Bronchial epithelial cell (primary cell): ENCODE data around the gene FBXO24. TPM values are rescaled to one million over a fixed set of nuclear protein-coding genes. Genes with fewer than 3 reads are reported as not detected.

Source experiments
- DNase-seq: peaks from one replicate; pipeline ENCODE4 v3.0.0-alpha.2; 2010; ENCODE audit warnings: low read depth
- FAIRE-seq: peaks from 2 replicates; lab custom pipeline; 2011; peaks lifted over from hg19 to GRCh38; lab: Jason Lieb, UNC
- H3K27me3 ChIP-seq: 2 replicates; pipeline ENCODE4 v1.5.1; 2011; ENCODE audit warnings: low read length; ENCODE audit not compliant: control insufficient read depth, insufficient read depth
- H3K36me3 ChIP-seq: 2 replicates; pipeline ENCODE4 v1.5.1; 2011; ENCODE audit warnings: low read length; ENCODE audit not compliant: control insufficient read depth, insufficient read depth
- H3K4me3 ChIP-seq: 2 replicates; pipeline ENCODE4 v1.5.1; 2011; ENCODE audit warnings: mild to moderate bottlenecking, low read depth, low read length, control low read depth
- total RNA-seq: library from RNA; depleted of rRNA; stranded (reverse); fragments of >200 nt; gene quantifications from 2 replicates; pipeline ENCODE4 v1.2.1, GENCODE V29; 2014
- TF ChIP-seq, protein P1 (sequence below): IDR thresholded peaks from 2 replicates; pipeline ENCODE4 v1.5.1; 2011; ENCODE audit warnings: mild to moderate bottlenecking, moderate library complexity, low read length, control low read depth, inconsistent platforms; ENCODE audit not compliant: insufficient read depth, severe bottlenecking

The FBXO24 gene
- total RNA-seq, 1 donor from 2014 or later, result 0.53 TPM

DNA sequence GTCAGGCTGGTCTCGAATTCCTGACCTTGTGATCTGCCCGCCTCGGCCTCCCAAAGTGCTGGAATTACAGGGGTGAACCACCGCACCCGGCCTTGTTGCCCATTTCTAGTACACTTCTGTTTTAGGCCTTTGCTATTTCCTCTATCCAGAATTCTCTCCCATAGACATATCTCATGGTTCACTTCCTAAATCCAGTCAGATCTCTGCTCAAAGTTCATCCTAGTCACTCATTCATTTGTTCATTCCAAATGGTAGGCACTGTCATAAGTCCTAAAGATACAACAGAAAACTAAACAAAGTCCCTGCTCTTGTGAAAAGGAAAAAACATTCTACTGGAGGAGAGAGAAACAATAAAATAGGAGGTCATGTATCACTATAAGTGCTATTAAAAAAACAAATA lies 23.8 kb downstream of the FBXO24 start:
- H3K4me3 ChIP-seq, result no peak overlapping the region
- DNase-seq, result no peak
- H3K36me3 ChIP-seq, result peaks cover 1% of the 10 kb centered on the region
- TF ChIP-seq, protein P1, sequence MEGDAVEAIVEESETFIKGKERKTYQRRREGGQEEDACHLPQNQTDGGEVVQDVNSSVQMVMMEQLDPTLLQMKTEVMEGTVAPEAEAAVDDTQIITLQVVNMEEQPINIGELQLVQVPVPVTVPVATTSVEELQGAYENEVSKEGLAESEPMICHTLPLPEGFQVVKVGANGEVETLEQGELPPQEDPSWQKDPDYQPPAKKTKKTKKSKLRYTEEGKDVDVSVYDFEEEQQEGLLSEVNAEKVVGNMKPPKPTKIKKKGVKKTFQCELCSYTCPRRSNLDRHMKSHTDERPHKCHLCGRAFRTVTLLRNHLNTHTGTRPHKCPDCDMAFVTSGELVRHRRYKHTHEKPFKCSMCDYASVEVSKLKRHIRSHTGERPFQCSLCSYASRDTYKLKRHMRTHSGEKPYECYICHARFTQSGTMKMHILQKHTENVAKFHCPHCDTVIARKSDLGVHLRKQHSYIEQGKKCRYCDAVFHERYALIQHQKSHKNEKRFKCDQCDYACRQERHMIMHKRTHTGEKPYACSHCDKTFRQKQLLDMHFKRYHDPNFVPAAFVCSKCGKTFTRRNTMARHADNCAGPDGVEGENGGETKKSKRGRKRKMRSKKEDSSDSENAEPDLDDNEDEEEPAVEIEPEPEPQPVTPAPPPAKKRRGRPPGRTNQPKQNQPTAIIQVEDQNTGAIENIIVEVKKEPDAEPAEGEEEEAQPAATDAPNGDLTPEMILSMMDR, result no peak
- no peak for FAIRE-seq
- H3K27me3 ChIP-seq, result no peaks in the 10 kb centered on the region

DNA sequence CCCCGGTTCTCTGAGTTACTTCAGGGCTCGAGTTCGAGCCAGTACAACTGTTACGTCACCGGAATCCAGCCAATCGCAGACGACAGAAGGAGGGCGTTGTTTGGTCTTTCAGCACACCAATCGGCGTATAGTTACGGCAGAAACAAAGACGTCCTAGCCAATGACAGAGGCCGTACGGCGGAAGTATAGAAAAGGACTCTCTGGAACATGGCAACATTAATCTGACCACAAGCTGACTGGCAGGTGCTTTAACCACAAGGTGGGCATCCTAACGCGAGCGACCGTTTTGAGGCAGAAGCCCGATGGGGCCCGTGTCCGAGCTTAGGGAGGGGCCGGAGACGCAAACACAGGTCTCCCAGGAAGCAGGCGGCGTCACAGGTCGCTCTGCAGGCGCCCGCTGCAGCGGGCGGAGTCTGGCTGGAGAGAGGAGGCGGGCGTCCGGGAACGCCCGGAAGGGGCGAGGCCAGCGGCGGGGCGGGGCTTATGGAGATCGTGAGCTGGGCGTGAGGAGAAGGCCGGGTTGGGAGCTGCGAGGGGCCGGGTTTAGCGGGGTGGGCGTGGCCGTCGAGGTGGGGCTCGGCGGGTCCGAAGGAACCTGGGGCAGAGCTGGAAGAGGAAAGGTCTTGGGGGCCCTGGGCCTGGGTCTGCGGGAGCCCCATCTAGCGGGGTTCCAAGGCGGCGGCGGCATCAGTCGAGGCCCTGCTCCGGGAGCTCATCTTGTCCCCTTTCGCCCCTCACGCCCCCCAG lies 26.0 kb downstream of the FBXO24 start, which contains the start of gene MOSPD3:
Gene MOSPD3, plus strand, starts transcription at position 558 of the 747 bp plus-strand sequence. CDS start 252 bp downstream, outside the sequence.
- peak; percentile 84 for FAIRE-seq
- TF ChIP-seq, protein P1, result no peak

DNA sequence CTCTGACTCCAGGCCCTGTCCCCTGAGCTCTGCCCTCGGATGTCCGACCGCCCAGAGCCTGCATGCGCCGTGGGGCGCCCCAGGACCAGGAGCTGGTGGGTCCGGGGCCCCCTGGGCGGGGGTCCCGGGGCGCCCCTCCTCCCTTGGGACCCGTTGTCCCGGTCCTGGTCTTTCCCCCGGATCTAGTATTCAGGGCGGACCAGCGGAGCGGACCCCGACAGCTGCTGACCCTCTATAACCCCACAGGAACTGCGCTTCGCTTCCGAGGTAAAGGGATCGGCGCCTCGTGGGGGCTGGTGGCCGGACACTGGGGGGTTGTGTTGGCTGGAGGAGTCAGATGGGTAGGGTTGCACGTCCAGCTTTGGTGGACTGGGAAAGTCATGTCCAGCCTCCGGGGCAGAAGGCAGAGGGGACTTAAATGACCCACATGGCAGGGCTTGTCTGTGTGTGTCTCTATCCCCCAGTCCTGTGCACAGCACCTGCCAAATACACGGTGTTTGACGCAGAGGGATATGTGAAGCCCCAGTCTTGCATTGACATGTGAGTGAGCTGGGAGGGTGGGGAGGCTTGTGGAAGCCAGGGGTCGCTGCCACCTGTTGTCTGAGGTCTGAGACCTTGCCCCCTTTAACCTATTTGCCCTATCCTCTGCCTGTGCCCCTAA lies 26.7 kb downstream of the FBXO24 start:
- FAIRE-seq (no peak), DNase-seq (no peak)
- TF ChIP-seq, protein P1, result peak; percentile 15
- peaks cover 1% of the 10 kb centered on the region for H3K36me3 ChIP-seq
- H3K4me3 ChIP-seq, result peak overlapping the region; percentile 72
- H3K27me3 ChIP-seq, result no peaks in the 10 kb centered on the region

More for the DNA sequence above, 26.0 kb downstream of the FBXO24 start, which contains the start of gene MOSPD3:
- Histone ChIP-seq H3K4me3 (peak within 1 kb of the TSS; percentile 72), H3K27me3 (no peaks in the 10 kb centered on the region), H3K36me3 (peaks cover 1% of the 10 kb centered on the region)
- DNase-seq, result peak; percentile 100

DNA sequence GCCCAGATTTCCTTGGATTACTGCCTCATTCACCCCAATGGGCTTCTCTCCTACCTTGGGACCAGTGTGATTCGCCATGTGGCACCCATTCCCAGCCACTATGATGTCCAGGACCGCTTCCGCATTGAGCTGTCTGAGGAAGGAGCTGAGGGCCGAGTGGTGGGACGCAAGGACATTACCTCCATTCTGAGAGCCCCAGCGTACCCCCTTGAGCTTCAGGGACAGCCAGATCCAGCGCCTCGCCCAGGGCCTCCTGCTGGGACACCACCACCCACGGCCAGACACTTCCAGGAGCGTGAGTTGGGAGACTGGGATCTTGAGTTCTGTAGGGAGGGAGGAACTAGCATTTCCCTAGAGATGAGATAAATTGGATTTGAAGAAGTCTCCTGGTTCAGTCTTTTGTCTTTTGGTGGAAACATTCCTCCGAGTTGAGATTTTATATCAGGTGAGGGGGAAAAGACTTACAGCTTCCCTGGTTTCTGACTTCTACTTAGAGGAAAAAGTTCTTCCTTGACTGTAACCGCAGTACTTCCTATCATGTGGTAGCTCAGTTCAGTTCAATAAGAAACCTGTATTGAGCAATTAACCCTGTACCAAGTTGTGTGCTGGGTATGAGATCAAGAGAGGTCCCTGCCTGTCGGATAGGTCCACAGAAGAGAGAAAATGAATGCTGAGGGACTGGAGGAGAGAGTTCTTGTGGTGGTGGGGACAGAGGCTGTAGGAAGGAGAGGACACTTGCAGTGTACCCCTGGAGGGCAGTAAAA lies 27.5 kb downstream of the FBXO24 start:
- Histone ChIP-seq H3K4me3 (no peak overlapping the region), H3K27me3 (no peaks in the 10 kb centered on the region), H3K36me3 (peaks cover 1% of the 10 kb centered on the region)
- TF ChIP-seq, protein P1, result no peak
- no peak for FAIRE-seq
- DNase-seq, result no peak

DNA sequence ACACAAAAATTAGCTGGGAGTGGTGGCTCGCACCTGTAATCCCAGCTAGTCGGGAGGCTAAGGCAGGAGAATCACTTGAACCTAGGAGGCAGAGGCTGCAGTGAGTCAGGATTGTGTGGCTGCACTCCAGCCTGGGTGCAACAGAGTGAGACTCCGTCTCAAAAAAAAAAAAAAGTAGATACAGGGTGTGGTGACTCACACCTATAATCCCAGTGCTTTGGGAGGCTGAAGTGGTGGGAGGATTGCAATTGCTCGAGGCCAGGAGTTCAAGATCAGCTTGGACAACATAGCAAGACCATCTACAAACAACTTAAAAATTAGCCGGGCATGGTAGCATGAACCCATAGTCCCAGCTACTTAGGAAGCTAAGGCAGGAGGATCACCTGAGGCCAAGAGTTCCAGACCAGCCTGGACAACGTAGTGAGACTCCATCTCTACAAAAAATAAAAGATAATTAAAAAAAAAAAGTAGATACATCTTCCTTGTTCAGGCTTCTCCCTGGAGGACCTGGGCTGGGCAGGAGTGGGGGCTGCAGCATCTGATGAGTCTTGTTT lies 28.3 kb downstream of the FBXO24 start:
- TF ChIP-seq, protein P1, result no peak
- FAIRE-seq, result no peak

More for the DNA sequence above, 28.3 kb downstream of the FBXO24 start:
- Histone ChIP-seq H3K27me3 (no peaks in the 10 kb centered on the region), H3K4me3 (no peak overlapping the region), H3K36me3 (peaks cover 1% of the 10 kb centered on the region)
- DNase-seq, result no peak
